Stimulated activated CD8-positive, alpha-beta memory T cell treated with anti-CD3 and anti-CD28 coated beads, Interleukin-4, amount 100 ng/mL, for 4 hours (primary cell): Measurements from ENCODE around the gene IL24.

Experiments
- DNase-seq, 2 donors: peaks; one replicate each; pipeline ENCODE4 v3.0.0-alpha.2; 2020; ENCODE audit warnings: low read depth in 2 of 2, low spot score in 1 of 2

The IL24 gene

DNA sequence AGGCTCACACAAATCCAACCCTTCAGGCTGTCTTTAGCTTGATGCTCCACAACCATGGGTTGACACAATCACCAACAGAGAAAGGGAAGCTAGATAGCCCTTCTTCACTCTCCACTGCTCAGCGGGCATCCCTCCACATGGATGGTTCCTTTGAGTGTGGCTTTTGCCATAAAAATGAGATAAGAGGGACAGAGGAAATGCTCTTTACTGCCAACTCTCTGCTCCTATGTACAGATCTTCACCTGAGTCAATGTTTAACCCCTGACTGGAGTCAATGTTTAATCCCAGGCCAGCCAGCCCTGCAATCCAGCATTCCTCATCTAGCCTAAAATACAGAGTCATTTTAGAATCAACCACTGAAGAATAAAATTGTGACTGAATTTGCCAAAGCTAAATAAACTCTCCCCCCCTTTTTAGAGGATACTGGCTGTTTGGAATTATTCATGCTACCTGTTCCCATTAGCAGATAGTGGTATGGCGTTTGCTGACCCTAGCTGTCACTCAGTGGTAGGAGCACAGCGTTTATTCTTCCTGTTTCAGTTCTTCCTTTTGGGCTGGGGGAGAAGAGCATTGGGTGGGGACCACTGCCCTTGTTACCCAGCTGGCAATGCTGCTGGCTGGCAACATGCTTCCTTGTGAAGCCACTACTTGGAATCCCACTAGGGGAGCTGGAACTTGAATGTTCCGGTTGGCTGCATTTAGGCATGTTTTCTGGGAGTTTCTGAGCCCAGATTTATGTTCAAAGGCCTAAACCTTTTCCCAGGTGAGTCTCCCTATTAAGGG is 54.3 kb downstream of the IL24 start:
- DNase-seq = no peak

DNA sequence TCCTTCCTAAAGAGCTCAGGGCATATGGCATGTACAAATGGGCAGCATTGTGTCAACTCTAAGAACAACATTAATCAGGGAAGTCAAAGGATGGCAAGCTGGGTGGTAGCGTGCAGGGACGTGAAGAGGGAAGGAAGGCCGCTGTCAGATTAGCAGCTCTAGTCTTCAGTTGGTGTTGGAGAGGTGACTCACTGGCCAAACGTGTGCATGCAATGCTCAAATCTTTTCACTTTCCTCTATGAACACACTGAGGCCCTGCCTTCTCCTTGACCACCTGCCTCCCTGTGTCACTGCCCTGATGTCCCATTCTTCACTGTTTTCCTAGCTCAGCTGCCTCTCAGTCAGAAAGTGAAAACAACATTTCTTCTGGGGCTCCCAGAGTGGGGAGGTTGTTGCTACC is 54.9 kb downstream of the IL24 start:
- no peak for DNase-seq

DNA sequence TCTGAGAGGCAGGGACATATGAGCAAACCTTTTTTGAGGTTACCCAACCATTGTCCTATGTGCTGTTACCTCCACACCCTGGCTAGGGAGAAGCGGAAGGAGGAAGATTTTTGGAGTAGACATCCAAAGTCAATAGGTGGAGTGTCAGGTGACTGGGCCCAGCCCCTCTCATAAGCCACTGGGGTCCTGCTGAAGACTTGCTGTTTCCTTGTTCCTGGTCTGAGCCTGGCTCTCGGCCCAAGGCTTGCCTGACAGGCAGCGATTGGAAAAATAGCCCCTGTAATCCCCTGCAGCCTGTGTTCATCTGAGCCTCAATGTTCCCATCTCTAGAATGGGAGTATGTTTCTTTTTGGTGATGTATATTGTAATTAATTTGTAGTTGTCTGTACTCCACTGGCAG is 55.9 kb downstream of the IL24 start:
- DNase-seq = no peak

DNA sequence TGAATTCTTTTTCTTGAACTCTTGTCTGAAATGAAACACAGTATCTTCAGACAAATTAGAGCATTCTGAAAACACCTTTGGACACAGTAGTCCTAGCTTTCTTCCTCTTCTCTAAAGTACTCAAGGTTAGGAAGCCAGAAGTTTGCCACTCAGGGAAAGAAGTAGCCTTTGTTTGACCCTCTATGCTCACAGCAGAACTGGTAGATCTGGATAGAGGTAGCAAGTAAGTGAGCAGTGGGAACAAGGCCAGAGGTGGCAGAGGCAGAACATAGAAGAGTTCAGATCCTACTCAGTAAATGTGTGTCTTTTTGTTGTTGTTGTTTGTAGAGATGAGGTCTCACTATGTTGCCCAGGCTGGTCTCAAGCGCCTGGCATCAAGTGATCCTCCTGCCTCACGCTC is 56.4 kb downstream of the IL24 start:
- no peak for DNase-seq
